ENCODE data around the gene RRP1B.
"Not testable (repeated sequence)": the region's sequence is repeated elsewhere in the genome, so short reads cannot be mapped to it uniquely, and the experiment has no call there.

RRP1B gene

GRCh38 chr21:43701936-43702784 is 42.8 kb downstream of the RRP1B start:
- DNase-seq (ENCODE audit: low spot score) = no peak

- no peak for DNase-seq (ENCODE audit: low spot score)
These were observed 43.4 kb downstream of the RRP1B start for GRCh38 chr21:43702785-43703034.

GRCh38 chr21:43703035-43703880 is 43.9 kb downstream of the RRP1B start:
- DNase-seq (ENCODE audit: low spot score) = no peak

GRCh38 chr21:43707462-43707861 is 48.1 kb downstream of the RRP1B start:
- DNase-seq (ENCODE audit: low spot score) = no peak

GRCh38 chr21:43708745-43709381 is 49.5 kb downstream of the RRP1B start:
- DNase-seq (ENCODE audit: low spot score) = no peak

GRCh38 chr21:43712268-43712942 is 53.0 kb downstream of the RRP1B start:
- DNase-seq (ENCODE audit: low spot score) = no peak

GRCh38 chr21:43713123-43713522 is 53.8 kb downstream of the RRP1B start:
- not testable (repeated sequence) for DNase-seq (ENCODE audit: low spot score)

GRCh38 chr21:43716376-43717165 is 57.2 kb downstream of the RRP1B start:
- no peak for DNase-seq (ENCODE audit: low spot score)

- no peak for DNase-seq (ENCODE audit: low spot score)
These were observed 58.0 kb downstream of the RRP1B start for GRCh38 chr21:43717166-43717853.

- no peak for DNase-seq (ENCODE audit: low spot score)
These were observed 58.9 kb downstream of the RRP1B start for GRCh38 chr21:43717967-43718871.

- peak; percentile 86 for DNase-seq (ENCODE audit: low spot score)
These were observed 59.8 kb downstream of the RRP1B start, which contains the start of gene PDXK for GRCh38 chr21:43718872-43719747. PDXK (plus strand) TSS chr21:43719129; CDS start chr21:43719295, 166 bp downstream.

- no peak for DNase-seq (ENCODE audit: low spot score)
These were observed 60.6 kb downstream of the RRP1B start for GRCh38 chr21:43719748-43720538.

- no peak for DNase-seq (ENCODE audit: low spot score)
These were observed 61.3 kb downstream of the RRP1B start for GRCh38 chr21:43720539-43721166.

GRCh38 chr21:43721206-43721605 is 61.8 kb downstream of the RRP1B start:
- DNase-seq (ENCODE audit: low spot score) = no peak

- DNase-seq (ENCODE audit: low spot score) = no peak
These were observed 62.6 kb downstream of the RRP1B start for GRCh38 chr21:43721939-43722338.

GRCh38 chr21:43723648-43724047 is 64.3 kb downstream of the RRP1B start:
- no peak for DNase-seq (ENCODE audit: low spot score)

Measured in activated CD4-positive, alpha-beta T cell treated with anti-CD3 and anti-CD28 coated beads, Interleukin-2, Interleukin-4, amounts not matched to agents 100 ng/mL and 50 ng/mL, durations not matched to agents 16 hours and 8 hours (primary cell).